Hypothalamus (tissue), 51 donors: ENCODE measurements around the gene UNC13C.

Experiments used
- DNase-seq, 51 donors: peaks; one replicate each; lab custom pipeline; 2025; lab: John Stamatoyannopoulos, UW

The UNC13C gene

GRCh38 chr15:54547491-54547890 is 569.2 kb downstream of the UNC13C start:
- no peak for DNase-seq

- DNase-seq: no peak
Observed at GRCh38 chr15:54550954-54551353, 572.7 kb downstream of the UNC13C start.

- no peak for DNase-seq
Observed at GRCh38 chr15:54556231-54556630, 578.0 kb downstream of the UNC13C start.

GRCh38 chr15:54559405-54560069 is 581.3 kb downstream of the UNC13C start:
- DNase-seq: peak in 3 of 51 donors; percentile 10 to 15 (median 11)

- no peak for DNase-seq
Observed at GRCh38 chr15:54560417-54560816, 582.2 kb downstream of the UNC13C start.

GRCh38 chr15:54564166-54564565 is 585.9 kb downstream of the UNC13C start:
- no peak for DNase-seq

GRCh38 chr15:54566654-54567053 is 588.4 kb downstream of the UNC13C start:
- no peak for DNase-seq

- DNase-seq: no peak
Observed at GRCh38 chr15:54567408-54568035, 589.3 kb downstream of the UNC13C start.

- DNase-seq: no peak
Observed at GRCh38 chr15:54568381-54568780, 590.1 kb downstream of the UNC13C start.

- DNase-seq: no peak
Observed at GRCh38 chr15:54571576-54571975, 593.3 kb downstream of the UNC13C start.

- no peak for DNase-seq
Observed at GRCh38 chr15:54575586-54575985, 597.3 kb downstream of the UNC13C start.

- no peak for DNase-seq
Observed at GRCh38 chr15:54576298-54576935, 598.2 kb downstream of the UNC13C start.

- DNase-seq: no peak
Observed at GRCh38 chr15:54577476-54578250, 599.4 kb downstream of the UNC13C start.

- no peak for DNase-seq
Observed at GRCh38 chr15:54579855-54580254, 601.6 kb downstream of the UNC13C start.

- no peak for DNase-seq
Observed at GRCh38 chr15:54580643-54581042, 602.4 kb downstream of the UNC13C start.

- no peak for DNase-seq
Observed at GRCh38 chr15:54582863-54583643, 604.8 kb downstream of the UNC13C start.

- DNase-seq: no peak
Observed at GRCh38 chr15:54585063-54585462, 606.8 kb downstream of the UNC13C start.

- no peak for DNase-seq
Observed at GRCh38 chr15:54594115-54594514, 615.9 kb downstream of the UNC13C start.

- DNase-seq: no peak
Observed at GRCh38 chr15:54599386-54599785, 621.1 kb downstream of the UNC13C start.

- DNase-seq: no peak
Observed at GRCh38 chr15:54605043-54605442, 626.8 kb downstream of the UNC13C start.
